Thoracic aorta (tissue), 2 donors: ENCODE data around the gene PDXK. TPM values are rescaled to one million over a fixed set of nuclear protein-coding genes. Genes with fewer than 3 reads are reported as not detected.

Experiments used
- ATAC-seq: fragments of 150-250 bp; one replicate; pipeline ENCODE4 v1.8.0; 2017; ENCODE audit warnings: low read depth; ENCODE audit not compliant: insufficient number of reproducible peaks, low FRiP score
- DNase-seq: peaks from one replicate; pipeline ENCODE4 v3.0.0-alpha.2; 2020; ENCODE audit warnings: low spot score
- H3K27ac ChIP-seq, 2 donors: fragments of 200-600 bp; sonication (generic); 1 replicate in 1 of 2; 2 replicates in 1 of 2; pipeline ENCODE4 v1.5.1; 2016; ENCODE audit warnings: mild to moderate bottlenecking in 2 of 2, moderate library complexity in 2 of 2
- H3K27me3 ChIP-seq: fragments of 200-600 bp; sonication (generic); replicated peaks from 2 replicates; pipeline ENCODE4 v1.6.0; 2016; ENCODE audit warnings: mild to moderate bottlenecking; ENCODE audit not compliant: insufficient read depth
- H3K36me3 ChIP-seq: fragments of 200-600 bp; sonication (generic); one replicate; pipeline ENCODE4 v1.5.1; 2016
- H3K4me1 ChIP-seq, 2 donors: fragments of 200-600 bp; sonication (generic); 1 replicate in 1 of 2; 2 replicates in 1 of 2; pipeline versions ENCODE4 v1.5.1 to v1.6.0; 2016; ENCODE audit warnings: low read depth in 2 of 2, mild to moderate bottlenecking in 1 of 2; ENCODE audit not compliant: control insufficient read depth in 1 of 2
- H3K4me3 ChIP-seq: fragments of 200-600 bp; sonication (generic); 2 replicates; pipeline ENCODE4 v1.5.1; 2016; ENCODE audit warnings: mild to moderate bottlenecking
- H3K9me3 ChIP-seq: fragments of 200-600 bp; sonication (generic); 2 replicates; pipeline ENCODE4 v1.5.1; 2016
- total RNA-seq, 2 donors: library from RNA; depleted of rRNA; stranded (reverse); fragments of >200 nt; gene quantifications; one replicate each; pipeline versions ENCODE4 v1.1.0 to v1.2.3, GENCODE V29; 2016
- TF ChIP-seq, protein P1 (sequence below): fragments of 200-600 bp; sonication (generic); IDR thresholded peaks from one replicate; pipeline ENCODE4 v1.5.1; 2019; ENCODE audit warnings: antibody characterized with exemption

PDXK gene
- total RNA-seq, 2 donors from 2014 or later, result 52.4 to 64.7 TPM

DNA sequence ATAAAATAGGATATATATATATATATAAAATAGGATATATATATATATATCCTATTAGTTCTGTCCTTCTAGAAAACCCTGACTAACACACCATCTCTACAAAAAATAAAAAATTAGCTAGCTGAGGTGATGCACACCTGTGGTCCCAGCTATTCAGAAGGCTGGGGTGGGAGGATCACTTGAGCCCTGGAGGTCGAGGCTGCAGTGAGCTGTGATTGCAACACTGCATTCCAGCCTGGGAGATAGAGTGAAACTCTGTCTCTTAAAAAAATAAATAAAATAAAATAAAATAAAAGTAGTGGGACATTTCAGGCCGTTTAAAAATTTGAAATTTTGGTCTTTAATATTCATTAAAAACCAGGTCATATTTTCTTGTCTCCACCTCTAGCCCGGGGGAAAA is 66.2 kb downstream of the PDXK start:
- TF ChIP-seq, protein P1, sequence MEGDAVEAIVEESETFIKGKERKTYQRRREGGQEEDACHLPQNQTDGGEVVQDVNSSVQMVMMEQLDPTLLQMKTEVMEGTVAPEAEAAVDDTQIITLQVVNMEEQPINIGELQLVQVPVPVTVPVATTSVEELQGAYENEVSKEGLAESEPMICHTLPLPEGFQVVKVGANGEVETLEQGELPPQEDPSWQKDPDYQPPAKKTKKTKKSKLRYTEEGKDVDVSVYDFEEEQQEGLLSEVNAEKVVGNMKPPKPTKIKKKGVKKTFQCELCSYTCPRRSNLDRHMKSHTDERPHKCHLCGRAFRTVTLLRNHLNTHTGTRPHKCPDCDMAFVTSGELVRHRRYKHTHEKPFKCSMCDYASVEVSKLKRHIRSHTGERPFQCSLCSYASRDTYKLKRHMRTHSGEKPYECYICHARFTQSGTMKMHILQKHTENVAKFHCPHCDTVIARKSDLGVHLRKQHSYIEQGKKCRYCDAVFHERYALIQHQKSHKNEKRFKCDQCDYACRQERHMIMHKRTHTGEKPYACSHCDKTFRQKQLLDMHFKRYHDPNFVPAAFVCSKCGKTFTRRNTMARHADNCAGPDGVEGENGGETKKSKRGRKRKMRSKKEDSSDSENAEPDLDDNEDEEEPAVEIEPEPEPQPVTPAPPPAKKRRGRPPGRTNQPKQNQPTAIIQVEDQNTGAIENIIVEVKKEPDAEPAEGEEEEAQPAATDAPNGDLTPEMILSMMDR, result no peak
- H3K9me3 ChIP-seq, result no peaks in the 10 kb centered on the region
- no peaks in the 10 kb centered on the region for H3K36me3 ChIP-seq
- DNase-seq, result no peak
- H3K4me3 ChIP-seq, result no peak overlapping the region
- ATAC-seq, result no peak
- no peaks in the 10 kb centered on the region for H3K27me3 ChIP-seq
- H3K27ac ChIP-seq, result no peak overlapping the region
- H3K4me1 ChIP-seq, result peaks cover 1 to 2% of the 10 kb centered on the region in 2 donors

DNA sequence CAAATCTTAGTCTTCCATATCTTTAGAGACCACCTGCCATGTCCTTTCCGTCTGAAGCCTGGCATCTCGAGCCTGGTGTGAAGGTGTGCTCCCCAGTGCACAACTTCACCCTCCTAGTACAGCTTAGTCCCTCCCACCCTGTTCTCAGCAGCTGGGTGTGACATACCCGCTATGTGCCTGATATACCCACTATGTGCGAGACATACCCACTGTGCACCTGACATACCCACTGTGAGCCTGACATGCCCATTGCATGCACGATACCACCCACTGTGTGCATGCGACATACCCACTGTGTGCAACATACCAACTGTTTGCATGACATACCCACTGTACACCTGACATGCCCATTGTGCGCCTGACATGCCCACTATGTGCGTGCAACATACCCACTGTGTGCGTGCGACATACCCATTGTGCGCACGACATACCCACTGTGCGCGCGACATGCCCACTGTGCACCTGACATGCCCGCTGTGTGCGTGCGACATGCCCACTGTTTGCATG is 67.4 kb downstream of the PDXK start:
- ATAC-seq, result no peak
- no peaks in the 10 kb centered on the region for H3K9me3 ChIP-seq

DNA sequence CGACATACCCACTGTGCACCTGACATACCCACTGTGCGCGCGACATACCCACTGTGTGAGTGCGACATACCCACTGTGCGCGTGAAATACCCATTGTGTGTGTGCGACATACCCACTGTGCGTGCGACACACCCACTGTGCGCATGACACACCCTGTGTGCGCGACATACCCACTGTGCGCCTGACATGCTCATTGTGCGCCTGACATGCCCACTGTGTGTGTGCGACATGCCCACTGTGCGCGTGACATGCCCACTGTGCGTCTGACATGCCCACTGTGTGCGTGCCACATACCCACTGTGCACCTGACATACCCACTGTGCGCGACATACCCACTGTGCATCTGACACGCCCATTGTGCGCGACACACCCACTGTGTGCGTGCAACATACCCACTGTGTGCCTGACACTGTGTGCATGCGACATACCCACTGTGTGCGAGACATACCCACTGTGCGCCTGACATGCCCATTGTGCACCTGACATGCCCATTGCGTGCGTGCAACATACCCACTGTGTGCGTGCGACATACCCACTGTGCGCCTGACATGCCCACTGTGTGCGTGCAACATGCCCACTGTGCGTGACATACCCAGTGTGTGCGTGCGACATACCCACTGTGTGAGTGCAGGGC is 68.0 kb downstream of the PDXK start:
- no peaks in the 10 kb centered on the region for H3K36me3 ChIP-seq
- DNase-seq, result no peak
- H3K9me3 ChIP-seq, result no peaks in the 10 kb centered on the region
- H3K27me3 ChIP-seq, result no peaks in the 10 kb centered on the region
- TF ChIP-seq, protein P1, result no peak
- peaks cover 10 to 11% of the 10 kb centered on the region in 2 donors for H3K4me1 ChIP-seq
- no peak overlapping the region for H3K4me3 ChIP-seq
- no peak overlapping the region for H3K27ac ChIP-seq
- ATAC-seq, result no peak

More for the DNA sequence above, 67.4 kb downstream of the PDXK start:
- H3K27ac ChIP-seq, result no peak overlapping the region
- no peaks in the 10 kb centered on the region for H3K27me3 ChIP-seq
- no peak overlapping the region for H3K4me3 ChIP-seq
- H3K4me1 ChIP-seq, result peaks cover 10 to 11% of the 10 kb centered on the region in 2 donors
- no peak for DNase-seq
- H3K36me3 ChIP-seq, result no peaks in the 10 kb centered on the region
- TF ChIP-seq, protein P1, result no peak

- H3K9me3 ChIP-seq, result no peaks in the 10 kb centered on the region
- H3K27me3 ChIP-seq, result no peaks in the 10 kb centered on the region
- H3K4me1 ChIP-seq, result peaks cover 10 to 11% of the 10 kb centered on the region in 2 donors
- TF ChIP-seq, protein P1, result peak; percentile 100
- peak; percentile 95 for ATAC-seq
- peak within 1 kb of the TSS; percentile 59 to 74 for H3K27ac ChIP-seq
- H3K36me3 ChIP-seq, result peaks cover 8% of the 10 kb centered on the region
- H3K4me3 ChIP-seq, result peak within 1 kb of the TSS; percentile 83
- peak; percentile 39 for DNase-seq
These were observed 70.5 kb downstream of the PDXK start, which contains the start of gene RRP1 for GRCh38 chr21:43789276-43790009. RRP1 (plus strand) TSS chr21:43789577; CDS start chr21:43789630, 53 bp downstream.

- TF ChIP-seq, protein P1, result no peak
- no peak for ATAC-seq
- H3K27ac ChIP-seq, result no peak overlapping the region
These were observed 71.1 kb downstream of the PDXK start for GRCh38 chr21:43790010-43790524.

More at GRCh38 chr21:43790010-43790524, 71.1 kb downstream of the PDXK start:
- Histone ChIP-seq H3K4me1 (peaks cover 10 to 11% of the 10 kb centered on the region in 2 donors), H3K27me3 (no peaks in the 10 kb centered on the region), H3K4me3 (peak overlapping the region; percentile 83), H3K36me3 (peaks cover 11% of the 10 kb centered on the region), H3K9me3 (no peaks in the 10 kb centered on the region)
- no peak for DNase-seq
